GM12878 (cell line): ENCODE measurements around the gene DUS2.
A peak's percentile ranks its signal among the peaks of the same experiment; 100 is the strongest.

Experiments
- LARP7 ChIP-seq: fragments of 450-650 bp; IDR thresholded peaks from 2 replicates; pipeline ENCODE4 v1.6.1; 2017; ENCODE audit warnings: mild to moderate bottlenecking
- MYC ChIP-seq: IDR thresholded peaks from 2 replicates; pipeline ENCODE4 v1.6.1; 2011; ENCODE audit warnings: mild to moderate bottlenecking, low read length, moderate library complexity, inconsistent platforms; ENCODE audit not compliant: insufficient read depth, insufficient replicate concordance, insufficient read length, severe bottlenecking
- YY1 ChIP-seq: IDR thresholded peaks from 2 replicates; pipeline ENCODE4 v1.6.1; 2011; ENCODE audit warnings: low read depth, mild to moderate bottlenecking, low read length
- ZNF384 ChIP-seq: IDR thresholded peaks from 2 replicates; pipeline ENCODE4 v1.6.1; 2012; ENCODE audit warnings: low read depth, mild to moderate bottlenecking, low read length, improper control_type of control experiment, borderline replicate concordance
- TF ChIP-seq, protein P1 (sequence below): IDR thresholded peaks from 2 replicates; pipeline ENCODE4 v1.6.1; 2012; ENCODE audit warnings: low read depth, low read length, improper control_type of control experiment
- TF ChIP-seq, protein P2 (sequence below), 3 experiments: IDR thresholded peaks in 2 of 3; conservative IDR thresholded peaks in 1 of 3; 2 replicates each; pipeline ENCODE4 v1.5.1; 2011; ENCODE audit warnings: low read depth in 3 of 3, low read length in 3 of 3, mild to moderate bottlenecking in 3 of 3, control low read depth in 2 of 3, moderate library complexity in 2 of 3, inconsistent platforms in 1 of 3, mixed read lengths in 1 of 3; ENCODE audit not compliant: control insufficient read depth in 2 of 3, insufficient read depth in 1 of 3; ENCODE audit errors: extremely low read depth in 1 of 3

DNA sequence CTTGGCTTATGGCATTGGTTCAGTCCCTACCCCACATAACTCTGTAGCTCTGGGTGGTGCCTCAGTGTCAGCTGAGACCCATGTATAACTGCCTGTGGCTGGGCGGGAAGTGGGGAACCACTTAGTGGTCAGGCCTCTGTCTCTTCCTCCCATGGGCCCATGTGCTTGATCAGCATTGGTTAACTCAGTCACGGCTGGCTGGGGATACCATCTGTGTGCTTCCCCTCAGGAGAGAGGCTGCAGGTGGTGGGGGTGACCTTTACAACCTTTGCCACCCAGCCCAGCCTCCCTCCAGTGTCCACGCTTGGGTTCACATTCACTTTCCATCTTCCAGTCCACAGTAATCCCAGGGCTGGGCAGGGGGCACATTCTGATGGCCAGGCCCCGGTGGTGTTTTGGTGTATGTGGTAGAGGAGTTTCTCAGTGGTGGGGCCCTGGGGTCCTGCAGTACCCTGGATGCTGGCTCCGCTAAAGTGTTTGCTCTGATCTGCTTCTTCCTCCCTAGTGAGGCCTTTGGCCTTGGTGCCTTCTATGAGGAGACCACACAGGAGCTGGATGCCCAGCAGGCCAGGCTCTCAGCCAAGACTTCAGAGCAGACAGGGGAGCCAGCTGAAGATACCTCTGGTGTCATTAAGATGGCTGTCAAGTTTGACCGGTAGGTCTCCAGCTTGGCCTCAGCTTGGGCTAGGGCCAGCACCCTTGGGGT is 51.9 kb downstream of the DUS2 start:
- TF ChIP-seq, protein P1, sequence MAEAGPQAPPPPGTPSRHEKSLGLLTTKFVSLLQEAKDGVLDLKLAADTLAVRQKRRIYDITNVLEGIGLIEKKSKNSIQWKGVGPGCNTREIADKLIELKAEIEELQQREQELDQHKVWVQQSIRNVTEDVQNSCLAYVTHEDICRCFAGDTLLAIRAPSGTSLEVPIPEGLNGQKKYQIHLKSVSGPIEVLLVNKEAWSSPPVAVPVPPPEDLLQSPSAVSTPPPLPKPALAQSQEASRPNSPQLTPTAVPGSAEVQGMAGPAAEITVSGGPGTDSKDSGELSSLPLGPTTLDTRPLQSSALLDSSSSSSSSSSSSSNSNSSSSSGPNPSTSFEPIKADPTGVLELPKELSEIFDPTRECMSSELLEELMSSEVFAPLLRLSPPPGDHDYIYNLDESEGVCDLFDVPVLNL = no peak
- no peak for TF ChIP-seq ZNF384
- TF ChIP-seq YY1 = peak; percentile 7; the same call in 1 of the 2 replicates
- TF ChIP-seq, protein P2, sequence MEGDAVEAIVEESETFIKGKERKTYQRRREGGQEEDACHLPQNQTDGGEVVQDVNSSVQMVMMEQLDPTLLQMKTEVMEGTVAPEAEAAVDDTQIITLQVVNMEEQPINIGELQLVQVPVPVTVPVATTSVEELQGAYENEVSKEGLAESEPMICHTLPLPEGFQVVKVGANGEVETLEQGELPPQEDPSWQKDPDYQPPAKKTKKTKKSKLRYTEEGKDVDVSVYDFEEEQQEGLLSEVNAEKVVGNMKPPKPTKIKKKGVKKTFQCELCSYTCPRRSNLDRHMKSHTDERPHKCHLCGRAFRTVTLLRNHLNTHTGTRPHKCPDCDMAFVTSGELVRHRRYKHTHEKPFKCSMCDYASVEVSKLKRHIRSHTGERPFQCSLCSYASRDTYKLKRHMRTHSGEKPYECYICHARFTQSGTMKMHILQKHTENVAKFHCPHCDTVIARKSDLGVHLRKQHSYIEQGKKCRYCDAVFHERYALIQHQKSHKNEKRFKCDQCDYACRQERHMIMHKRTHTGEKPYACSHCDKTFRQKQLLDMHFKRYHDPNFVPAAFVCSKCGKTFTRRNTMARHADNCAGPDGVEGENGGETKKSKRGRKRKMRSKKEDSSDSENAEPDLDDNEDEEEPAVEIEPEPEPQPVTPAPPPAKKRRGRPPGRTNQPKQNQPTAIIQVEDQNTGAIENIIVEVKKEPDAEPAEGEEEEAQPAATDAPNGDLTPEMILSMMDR (IDR thresholded peaks at IDR 0.05 in 2 of 3, conservative IDR thresholded peaks at IDR 0.05 in 1 of 3; ENCODE audit: control insufficient read depth in 2 of 3, extremely low read depth in 1 of 3, insufficient read depth in 1 of 3, low read depth in 3 of 3, low read length in 3 of 3) = no peak
- TF ChIP-seq LARP7 = 0 out of 2 replicates have a peak, but pooled peaks have one; percentile 14
- TF ChIP-seq MYC = no peak
